Stimulated activated CD4-positive, alpha-beta T cell treated with anti-CD3 and anti-CD28 coated beads, Interleukin-15, amount 100 ng/mL, for 48 hours (primary cell): ENCODE data around the gene FAM124B.
"Not testable (repeated sequence)": the region's sequence is repeated elsewhere in the genome, so short reads cannot be mapped to it uniquely, and the experiment has no call there.

Experiments used
- DNase-seq, 2 donors: peaks; one replicate each; pipeline ENCODE4 v3.0.0-alpha.2; 2020; ENCODE audit warnings: low read depth in 2 of 2

The FAM124B gene

GRCh38 chr2:224413381-224413780 lies 11.5 kb upstream of the FAM124B start:
- no peak for DNase-seq

GRCh38 chr2:224412141-224413015 lies 10.5 kb upstream of the FAM124B start:
- no peak for DNase-seq

- no peak for DNase-seq
These were observed 9.1 kb upstream of the FAM124B start for GRCh38 chr2:224410946-224411561.

DNA sequence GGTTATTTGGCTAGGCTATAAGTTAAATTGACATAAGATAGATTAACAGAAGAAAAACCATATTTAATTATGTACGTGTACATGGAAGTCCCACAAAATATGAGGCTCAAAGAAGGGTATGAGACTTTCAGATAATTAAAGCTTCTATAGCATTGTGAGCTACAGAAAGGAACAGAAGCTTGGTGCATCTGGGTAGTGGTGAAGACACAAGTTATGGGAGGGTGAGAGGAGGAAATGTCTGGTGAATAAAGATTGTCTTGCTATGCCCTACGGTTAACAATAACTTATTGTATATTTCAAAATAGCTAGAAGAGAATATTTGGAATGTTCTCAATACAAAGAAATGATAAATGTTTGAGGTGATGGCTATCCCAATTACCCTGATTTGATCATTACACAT lies 6.8 kb upstream of the FAM124B start:
- no peak for DNase-seq

DNA sequence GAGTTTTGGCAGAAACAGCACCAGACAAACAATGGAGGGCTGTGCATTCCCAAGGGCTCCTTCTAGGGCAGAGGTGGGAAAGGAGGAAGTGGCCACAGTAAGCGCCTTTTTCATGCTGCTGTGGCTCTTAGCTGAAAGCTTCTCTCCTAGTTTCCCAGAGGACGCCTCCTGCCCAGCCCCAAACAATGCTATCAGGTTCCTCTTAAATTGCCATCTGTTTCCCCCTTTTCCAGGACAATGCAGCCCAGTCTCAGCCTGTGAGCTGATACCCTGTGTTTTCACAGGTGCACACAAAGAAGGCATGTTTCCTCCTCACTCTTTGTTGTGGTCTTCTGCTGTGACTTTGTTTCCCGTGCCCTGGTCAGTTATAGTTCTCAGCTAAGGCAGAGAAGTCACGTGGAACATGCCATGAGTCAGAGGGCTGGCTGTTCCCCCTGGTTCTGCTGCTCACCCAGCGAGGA lies 5.4 kb upstream of the FAM124B start:
- no peak for DNase-seq

- DNase-seq = no peak
These were observed 4.0 kb upstream of the FAM124B start for GRCh38 chr2:224405841-224406370.

GRCh38 chr2:224405412-224405811 lies 3.5 kb upstream of the FAM124B start:
- no peak for DNase-seq

DNA sequence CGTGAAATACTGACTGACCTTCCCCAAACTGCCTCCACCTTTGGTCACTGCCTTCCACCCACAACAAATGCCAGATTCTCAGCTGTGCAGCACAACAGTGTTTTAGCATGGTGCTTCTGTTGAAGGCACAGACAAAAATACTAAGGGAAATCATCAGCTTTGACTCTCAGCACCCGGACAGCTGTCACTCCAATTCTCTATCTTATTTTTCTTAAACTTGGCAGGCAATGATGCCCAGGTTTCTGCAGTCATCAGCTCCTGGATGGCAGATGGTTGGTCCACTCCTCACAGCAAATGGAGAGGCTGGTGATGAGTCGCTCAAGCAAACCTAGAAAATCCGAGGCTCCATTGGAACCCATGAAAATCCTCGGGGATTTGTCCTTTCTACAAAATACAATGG lies 2.9 kb upstream of the FAM124B start:
- DNase-seq = no peak

DNA sequence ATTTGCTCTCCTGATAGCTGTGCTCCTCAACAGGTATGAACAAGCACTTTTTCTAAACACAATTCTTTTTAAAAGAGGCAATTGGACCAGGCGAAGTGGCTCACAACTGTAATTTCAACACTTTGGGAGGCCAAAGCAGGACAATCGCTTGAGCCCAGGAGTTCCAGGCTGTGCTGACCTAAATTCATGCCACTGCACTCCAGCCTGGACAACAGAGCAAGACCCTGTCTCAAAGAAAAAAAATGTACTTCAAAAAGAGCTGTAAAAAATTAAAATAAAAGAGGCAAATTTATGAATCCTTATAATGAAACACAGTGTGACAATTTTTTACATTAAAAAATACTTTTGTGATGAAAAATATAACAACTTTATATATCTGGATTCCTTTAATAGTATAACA lies 1.8 kb upstream of the FAM124B start:
- no peak for DNase-seq

DNA sequence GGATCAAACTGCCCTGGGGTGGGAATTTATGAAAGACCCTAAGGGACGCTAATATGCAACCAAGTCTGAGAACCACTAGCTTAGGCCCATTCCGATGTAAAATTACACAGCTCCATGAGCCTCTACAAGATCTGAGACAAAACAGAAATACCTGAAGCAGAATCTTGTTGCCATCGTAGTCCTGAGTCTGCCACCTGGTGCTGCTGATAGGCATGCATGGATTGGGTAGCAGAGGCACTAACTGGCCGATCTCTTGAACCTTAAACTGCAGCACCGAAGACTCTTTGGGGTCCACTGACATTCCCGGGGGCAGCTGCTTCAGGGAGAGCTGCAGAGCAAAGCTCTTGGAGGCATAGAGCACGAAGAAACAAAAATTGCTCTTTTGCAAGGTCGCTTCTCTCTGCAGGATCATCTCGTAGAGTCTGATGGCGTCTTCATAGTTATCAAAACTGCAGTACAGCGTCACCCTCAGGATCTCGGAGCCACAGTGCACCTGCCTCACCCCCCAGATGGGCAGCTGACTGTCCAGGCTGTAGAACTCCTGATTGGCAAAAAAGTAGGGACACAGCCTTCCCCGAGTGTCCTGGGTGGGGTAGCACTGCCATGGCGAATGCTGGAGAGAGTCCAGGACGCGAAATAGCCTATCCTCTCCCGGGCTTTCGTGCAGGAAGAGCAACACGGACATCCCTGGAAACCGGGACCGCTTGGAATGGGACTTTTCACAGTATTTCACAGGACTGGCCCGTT lies 848 bp downstream of the FAM124B start:
- DNase-seq = no peak

- no peak for DNase-seq
These were observed 1.6 kb downstream of the FAM124B start for GRCh38 chr2:224400174-224400810.

GRCh38 chr2:224398289-224398688 lies 3.6 kb downstream of the FAM124B start:
- DNase-seq = no peak

- DNase-seq = not testable (repeated sequence)
These were observed 4.8 kb downstream of the FAM124B start for GRCh38 chr2:224397100-224397499.

DNA sequence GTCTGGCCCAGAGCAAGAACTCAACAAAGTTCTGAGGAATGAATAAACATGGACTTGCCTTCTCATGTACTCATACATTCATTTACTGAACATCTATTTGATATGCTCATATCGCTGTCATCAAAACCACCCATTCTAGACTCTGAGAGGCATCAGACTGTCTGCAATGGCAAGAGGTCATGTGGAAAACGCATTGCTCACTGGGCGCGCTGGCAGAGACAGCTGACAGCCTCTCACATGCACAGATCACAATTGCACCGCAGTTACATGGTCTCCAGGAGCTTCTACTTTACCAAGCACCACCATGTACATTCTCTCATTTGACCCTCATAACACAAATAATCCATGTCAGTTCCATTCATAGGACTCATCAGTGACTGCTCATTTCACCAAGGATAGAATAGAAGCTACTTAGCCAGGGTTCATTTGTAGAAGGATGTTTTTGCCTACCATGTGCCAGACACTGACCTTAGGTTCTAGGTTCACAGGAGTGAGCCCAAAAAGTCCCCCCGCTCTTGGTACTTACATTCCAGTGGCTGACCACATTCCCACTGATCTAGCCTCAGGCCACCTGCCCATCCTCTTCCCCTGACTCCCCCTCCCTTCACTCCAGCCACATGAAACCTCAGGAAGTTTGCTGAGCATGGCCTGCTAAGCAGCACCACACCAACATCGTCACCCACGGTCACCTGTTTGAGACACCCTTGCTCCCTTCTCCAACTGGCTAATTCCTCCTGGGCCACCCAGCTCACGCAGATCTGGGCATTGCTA lies 6.1 kb downstream of the FAM124B start:
- no peak for DNase-seq

GRCh38 chr2:224393157-224393872 lies 8.6 kb downstream of the FAM124B start:
- DNase-seq = no peak

- no peak for DNase-seq
These were observed 9.4 kb downstream of the FAM124B start for GRCh38 chr2:224392545-224392944.

GRCh38 chr2:224389317-224389716 lies 12.6 kb downstream of the FAM124B start:
- no peak for DNase-seq

GRCh38 chr2:224386876-224387275 lies 15.0 kb downstream of the FAM124B start:
- DNase-seq = no peak

GRCh38 chr2:224382973-224383555 lies 18.8 kb downstream of the FAM124B start:
- no peak for DNase-seq

DNA sequence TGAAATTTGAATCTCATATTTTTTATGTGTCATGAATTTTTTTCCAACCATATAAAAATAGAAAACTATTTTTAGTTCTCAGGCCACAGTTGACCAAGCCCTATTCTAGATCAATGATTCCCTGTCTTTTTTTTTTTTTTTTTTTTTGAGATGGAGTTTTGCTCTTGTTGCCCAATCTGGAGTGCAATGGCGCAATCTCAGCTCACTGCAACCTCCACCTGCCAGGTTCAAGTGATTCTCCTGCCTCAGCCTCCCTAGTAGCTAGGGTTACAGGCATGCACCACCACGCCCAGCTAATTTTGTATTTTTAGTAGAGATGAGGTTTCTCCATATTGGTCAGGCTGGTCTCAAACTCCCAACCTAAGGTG lies 19.6 kb downstream of the FAM124B start:
- DNase-seq = not testable (repeated sequence)
